Endothelial cell (in vitro differentiated cells): Measurements from ENCODE around the gene ZP1. TPM values are rescaled to one million over a fixed set of nuclear protein-coding genes. Genes with fewer than 3 reads are reported as not detected.

Experiments
- DNase-seq: peaks from one replicate; pipeline ENCODE4 v3.0.0; 2021; ENCODE audit warnings: low spot score
- H3K27ac Mint-ChIP-seq: one replicate; pipeline ENCODE4 v1.8.0; 2021; ENCODE audit warnings: mixed read lengths, inconsistent platforms; ENCODE audit not compliant: unreplicated experiment
- H3K27me3 Mint-ChIP-seq: one replicate; pipeline ENCODE4 v1.8.0; 2021; ENCODE audit warnings: mild to moderate bottlenecking, moderate library complexity, mixed read lengths, inconsistent platforms; ENCODE audit not compliant: unreplicated experiment
- H3K36me3 Mint-ChIP-seq: one replicate; pipeline ENCODE4 v1.8.0; 2021; ENCODE audit warnings: mild to moderate bottlenecking, low read depth, mixed read lengths, inconsistent platforms; ENCODE audit not compliant: unreplicated experiment
- H3K4me1 Mint-ChIP-seq: one replicate; pipeline ENCODE4 v1.8.0; 2021; ENCODE audit warnings: mild to moderate bottlenecking, mixed read lengths, inconsistent platforms; ENCODE audit not compliant: unreplicated experiment
- H3K4me3 Mint-ChIP-seq: one replicate; pipeline ENCODE4 v1.8.0; 2021; ENCODE audit warnings: mild to moderate bottlenecking, mixed read lengths, inconsistent platforms; ENCODE audit not compliant: unreplicated experiment
- H3K9me3 Mint-ChIP-seq: one replicate; pipeline ENCODE4 v1.8.0; 2021; ENCODE audit warnings: mixed read lengths, inconsistent platforms; ENCODE audit not compliant: unreplicated experiment
- CTCF ChIP-seq: fragments of 200-600 bp; sonication (generic); IDR thresholded peaks from one replicate; pipeline ENCODE4 v1.5.0; 2021; ENCODE audit warnings: antibody characterized with exemption; ENCODE audit not compliant: unreplicated experiment
- total RNA-seq: library from RNA; stranded (reverse); fragmentation: NEBNext Ultra II Directional; extraction: Animal tissue kit (Norgen Biotek cat#: 25700); gene quantifications from one replicate; pipeline ENCODE4 v1.2.1, GENCODE V29; 2021; ENCODE audit not compliant: unreplicated experiment

Gene ZP1
- total RNA-seq, 1 donor from 2014 or later: not detected

- peaks cover 8% of the 10 kb centered on the region for H3K27me3 Mint-ChIP-seq
- TF ChIP-seq CTCF: no peak
- H3K27ac Mint-ChIP-seq: peak within 1 kb of the TSS; percentile 62
- H3K4me1 Mint-ChIP-seq: peaks cover 33% of the 10 kb centered on the region
- H3K9me3 Mint-ChIP-seq: no peaks in the 10 kb centered on the region
- peaks cover 8% of the 10 kb centered on the region for H3K36me3 Mint-ChIP-seq
- peak; percentile 98 for DNase-seq
- H3K4me3 Mint-ChIP-seq: peak within 1 kb of the TSS; percentile 87
These were observed 25.3 kb upstream of the ZP1 start, which contains the start of gene CCDC86 for GRCh38 chr11:60841797-60842667. Gene CCDC86 (plus strand): TSS chr11:60842113. CDS start chr11:60842125, 12 bp downstream.

GRCh38 chr11:60842668-60843600 lies 24.4 kb upstream of the ZP1 start:
- Mint-ChIP-seq H3K4me3 (peak overlapping the region; percentile 87), H3K4me1 (peaks cover 33% of the 10 kb centered on the region)
- peak; percentile 23 for DNase-seq

GRCh38 chr11:60844045-60844869 lies 23.1 kb upstream of the ZP1 start:
- no peaks in the 10 kb centered on the region for H3K9me3 Mint-ChIP-seq
- DNase-seq: no peak
- H3K4me1 Mint-ChIP-seq: peaks cover 33% of the 10 kb centered on the region
- H3K4me3 Mint-ChIP-seq: peak overlapping the region; percentile 42
- H3K27ac Mint-ChIP-seq: peak overlapping the region; percentile 49
- H3K36me3 Mint-ChIP-seq: peaks cover 13% of the 10 kb centered on the region
- no peak for TF ChIP-seq CTCF
- H3K27me3 Mint-ChIP-seq: peaks cover 8% of the 10 kb centered on the region

More at GRCh38 chr11:60842668-60843600, 24.4 kb upstream of the ZP1 start:
- Mint-ChIP-seq H3K27me3 (peaks cover 9% of the 10 kb centered on the region), H3K27ac (no peak overlapping the region), H3K9me3 (no peaks in the 10 kb centered on the region), H3K36me3 (peaks cover 8% of the 10 kb centered on the region)
- no peak for TF ChIP-seq CTCF

- peaks cover 13% of the 10 kb centered on the region for H3K36me3 Mint-ChIP-seq
- peak overlapping the region; percentile 54 for H3K27ac Mint-ChIP-seq
- no peak for DNase-seq
- TF ChIP-seq CTCF: no peak
- peak overlapping the region; percentile 42 for H3K4me3 Mint-ChIP-seq
- H3K4me1 Mint-ChIP-seq: peaks cover 33% of the 10 kb centered on the region
- H3K27me3 Mint-ChIP-seq: peaks cover 5% of the 10 kb centered on the region
- H3K9me3 Mint-ChIP-seq: no peaks in the 10 kb centered on the region
These were observed 22.5 kb upstream of the ZP1 start for GRCh38 chr11:60844870-60845221.
